ENCODE measurements around the gene NOTCH1.

NOTCH1 gene

GRCh38 chr9:136543830-136544547 lies 1.9 kb downstream of the NOTCH1 start:
- DNase-seq: no peak

GRCh38 chr9:136543280-136543679 lies 2.6 kb downstream of the NOTCH1 start:
- DNase-seq: no peak

DNA sequence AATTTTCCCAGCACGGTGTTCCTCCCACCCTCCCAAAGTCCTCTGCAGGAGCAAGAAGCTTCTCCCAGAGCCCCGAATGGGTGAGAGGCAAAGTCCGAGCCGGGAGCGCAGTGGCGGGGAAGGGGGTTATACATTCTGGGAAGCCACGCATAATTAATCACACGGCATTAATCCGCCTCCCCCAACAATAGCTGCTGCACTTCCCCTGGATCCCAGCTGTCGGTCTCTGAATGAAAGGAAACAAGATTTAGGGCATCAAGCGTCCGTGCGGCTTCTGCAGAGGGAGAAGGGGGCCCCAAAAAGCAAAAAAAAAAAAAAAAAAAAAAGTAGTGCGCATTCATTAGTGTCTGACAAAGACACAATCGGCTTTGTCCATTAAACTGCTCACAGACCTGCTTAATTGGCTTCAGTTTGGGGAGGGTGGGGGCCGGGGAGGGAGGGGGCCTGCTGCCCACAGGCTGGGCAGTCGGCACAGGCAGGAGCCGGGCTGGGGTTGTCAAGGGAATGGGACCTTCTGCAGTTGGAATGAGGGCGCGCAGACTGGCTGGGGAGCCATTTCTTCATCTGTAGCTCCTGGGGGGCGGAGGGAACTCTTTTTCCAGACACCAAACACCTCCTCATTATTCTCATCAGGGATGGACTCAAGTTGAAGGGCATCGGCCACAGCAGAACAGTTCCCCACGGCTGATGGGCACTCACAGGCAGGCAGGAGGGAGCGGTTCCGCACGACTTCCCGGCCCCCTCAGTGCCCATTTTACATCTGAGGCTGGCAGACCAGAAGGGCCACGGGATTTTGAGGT lies 3.4 kb downstream of the NOTCH1 start:
- DNase-seq: no peak

DNA sequence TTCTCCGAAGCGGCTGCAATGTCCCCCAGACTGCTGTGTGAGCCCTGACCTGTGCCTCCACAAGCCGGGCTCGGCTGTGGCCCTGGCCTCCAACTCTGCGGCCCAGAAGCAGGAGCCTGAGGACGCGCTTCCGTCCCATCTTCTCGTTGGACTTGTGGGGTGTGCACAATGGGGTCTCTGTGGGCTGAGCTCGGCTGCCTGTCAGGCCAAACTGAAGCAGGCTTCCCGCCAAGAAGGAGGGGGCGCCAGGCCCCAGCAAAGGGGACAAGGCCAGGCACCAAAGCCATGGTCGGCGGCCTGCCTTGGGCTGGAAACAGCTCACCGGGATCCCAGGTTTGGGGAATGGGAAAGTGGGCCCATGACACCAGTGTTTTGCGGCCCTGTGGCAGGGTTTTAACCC lies 4.1 kb downstream of the NOTCH1 start:
- DNase-seq: no peak

DNA sequence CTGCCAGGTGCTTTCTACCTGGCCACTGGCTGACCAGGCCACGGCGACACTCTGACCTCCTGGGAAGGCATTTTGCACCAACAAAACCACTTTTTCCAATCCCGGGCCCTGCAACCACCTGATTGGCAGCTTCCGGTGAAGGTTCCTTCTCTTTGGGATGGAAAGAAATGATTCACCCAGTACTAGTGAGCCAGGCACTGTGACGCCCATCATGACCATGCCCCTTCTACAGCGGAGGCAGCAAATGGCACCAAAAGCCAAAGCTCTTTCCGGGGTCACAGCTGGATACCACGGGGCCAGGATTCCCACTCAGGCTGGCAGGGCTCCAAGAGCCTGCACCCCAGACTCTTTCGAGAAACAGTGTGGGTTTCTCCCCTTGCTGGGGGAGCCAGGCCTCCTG lies 4.7 kb downstream of the NOTCH1 start:
- DNase-seq: no peak

DNA sequence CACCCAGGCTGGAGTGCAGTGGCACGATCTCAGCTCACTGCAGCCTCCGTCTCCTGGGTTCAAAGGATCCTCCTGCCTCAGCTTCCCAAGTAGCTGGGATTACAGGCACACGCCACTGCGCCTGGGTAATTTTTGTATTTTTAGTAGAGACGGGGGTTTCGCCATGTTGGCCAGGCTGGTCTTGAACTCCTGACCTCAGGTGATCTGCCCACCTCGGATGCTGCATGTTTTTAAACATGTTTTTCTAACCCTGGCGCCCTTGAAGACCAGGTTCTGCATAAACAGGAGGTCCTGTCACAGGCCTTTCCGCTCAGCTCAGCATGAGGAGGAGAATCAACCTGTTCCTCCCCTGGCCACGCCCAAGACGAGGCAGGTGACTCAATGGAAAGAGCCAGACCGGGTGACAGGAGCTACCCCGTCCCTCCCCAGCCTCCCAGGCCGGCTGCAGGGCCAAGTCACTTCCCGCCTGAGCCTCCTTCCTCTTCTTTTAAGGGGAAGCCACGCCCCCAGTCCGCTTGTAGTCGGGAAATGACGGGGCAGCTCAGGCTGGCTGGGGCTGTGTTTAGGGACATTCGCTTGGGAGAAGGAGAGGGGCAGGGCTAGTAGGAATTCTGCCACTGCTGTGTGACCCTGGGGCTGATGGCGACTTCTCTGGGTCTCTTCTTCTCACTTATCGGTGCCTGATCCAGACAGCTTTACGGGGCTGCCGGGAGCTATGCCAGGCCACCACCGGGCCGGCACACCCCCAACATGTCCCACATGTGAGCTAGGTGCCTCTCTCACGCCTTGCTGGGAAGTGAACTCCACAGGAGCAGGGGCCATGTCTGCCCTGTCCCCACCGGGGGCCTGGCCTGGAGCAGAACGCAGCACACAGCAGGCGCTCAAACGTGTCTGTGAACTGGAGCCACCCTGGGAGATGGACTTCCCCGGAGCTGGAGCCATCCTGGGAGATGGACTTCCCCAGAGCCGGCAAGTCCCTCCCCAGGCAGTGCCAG lies 6.1 kb downstream of the NOTCH1 start:
- DNase-seq: no peak

DNA sequence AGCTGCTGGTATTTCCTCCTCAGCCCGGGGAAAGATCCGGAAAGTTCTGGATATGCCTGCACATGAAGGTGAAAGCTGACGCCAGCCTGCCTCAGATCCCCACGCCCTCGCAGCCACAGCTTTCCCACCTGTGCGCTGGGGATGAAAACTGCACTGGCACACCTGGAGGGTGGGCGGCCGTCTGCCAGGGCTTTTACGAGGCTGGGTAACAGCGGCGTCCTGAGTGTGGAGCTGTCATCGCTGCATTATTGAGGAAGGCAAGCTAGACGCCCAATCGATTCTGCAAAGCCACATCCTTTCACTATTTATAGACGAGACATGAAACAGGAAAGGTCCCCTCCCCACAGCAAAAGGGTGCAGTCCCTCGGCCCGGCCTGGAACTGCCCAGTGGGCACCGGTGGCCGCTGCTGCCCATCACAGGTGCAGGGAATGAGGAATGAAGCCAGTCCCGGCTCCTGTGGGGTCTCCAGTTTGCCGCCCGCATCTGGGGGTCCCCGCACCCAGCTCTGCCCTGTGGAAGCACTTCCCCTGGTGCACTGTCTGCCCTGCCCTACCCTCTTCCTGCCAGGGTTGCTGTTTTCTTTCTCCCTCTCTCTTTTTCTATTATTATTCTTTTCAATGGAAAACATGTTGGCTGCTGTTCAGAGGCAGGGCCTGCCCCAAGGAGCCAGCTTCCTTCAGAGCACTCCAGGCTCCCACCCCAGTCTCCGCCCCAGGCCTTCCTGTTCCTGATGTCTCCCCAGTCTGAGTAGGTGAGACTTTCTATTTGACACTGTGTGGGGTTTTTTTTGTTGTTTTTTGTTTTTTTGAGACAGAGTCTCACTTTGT lies 7.0 kb downstream of the NOTCH1 start:
- no peak for DNase-seq

DNA sequence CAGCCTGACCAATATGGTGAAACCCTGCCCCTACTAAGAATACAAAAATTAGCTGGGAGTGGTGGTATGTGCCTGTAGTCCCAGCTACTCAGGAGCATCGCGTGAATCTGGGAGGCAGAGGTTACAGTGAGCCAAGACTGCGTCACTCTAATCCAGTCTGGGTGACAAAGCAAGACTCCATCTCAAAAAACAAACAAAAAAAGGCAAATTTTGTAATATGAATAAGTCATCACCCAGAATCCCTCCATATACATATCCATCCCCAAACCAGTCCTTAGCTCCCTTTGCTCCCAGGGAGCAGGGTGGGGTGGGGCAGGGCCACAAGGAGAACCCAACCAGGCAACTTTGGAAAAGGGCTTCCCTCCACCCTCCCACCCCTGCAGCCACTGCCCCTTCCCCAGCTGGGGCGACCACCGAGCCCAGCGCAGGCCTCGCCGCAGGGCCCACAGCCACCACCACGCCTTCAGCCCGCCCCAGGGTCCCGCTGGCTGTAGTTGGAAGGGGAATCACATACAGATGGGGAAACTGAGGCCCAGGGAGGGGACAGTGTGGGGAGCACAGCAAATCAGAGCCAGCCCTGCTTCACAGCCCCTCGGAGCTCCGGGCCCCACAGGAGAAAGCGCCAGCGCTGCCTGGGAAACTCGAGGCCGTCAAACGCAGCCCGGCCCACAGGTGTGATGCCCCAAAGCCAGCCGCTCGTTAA lies 7.8 kb downstream of the NOTCH1 start:
- no peak for DNase-seq

DNA sequence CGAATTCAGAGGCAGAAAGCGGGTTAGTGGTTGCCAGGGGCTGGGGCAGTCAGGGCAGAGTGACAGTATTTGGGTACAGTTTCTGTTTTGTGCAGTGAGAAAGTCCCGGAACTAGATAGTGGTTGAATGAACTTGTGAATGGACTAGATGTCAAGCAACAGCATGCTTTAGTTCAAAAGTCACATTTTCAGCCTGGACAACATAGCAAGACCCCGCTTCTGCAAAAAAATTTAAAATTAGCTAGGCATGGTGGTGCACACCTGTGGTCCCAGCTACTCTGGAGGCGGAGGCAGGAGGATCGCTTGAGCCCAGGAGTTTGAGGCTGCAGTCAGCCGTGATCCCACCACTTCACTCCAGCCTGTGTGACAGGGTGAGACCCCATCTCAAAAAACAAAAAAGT lies 8.4 kb downstream of the NOTCH1 start:
- DNase-seq: no peak

GRCh38 chr9:136536721-136537241 lies 9.1 kb downstream of the NOTCH1 start:
- DNase-seq: no peak

DNA sequence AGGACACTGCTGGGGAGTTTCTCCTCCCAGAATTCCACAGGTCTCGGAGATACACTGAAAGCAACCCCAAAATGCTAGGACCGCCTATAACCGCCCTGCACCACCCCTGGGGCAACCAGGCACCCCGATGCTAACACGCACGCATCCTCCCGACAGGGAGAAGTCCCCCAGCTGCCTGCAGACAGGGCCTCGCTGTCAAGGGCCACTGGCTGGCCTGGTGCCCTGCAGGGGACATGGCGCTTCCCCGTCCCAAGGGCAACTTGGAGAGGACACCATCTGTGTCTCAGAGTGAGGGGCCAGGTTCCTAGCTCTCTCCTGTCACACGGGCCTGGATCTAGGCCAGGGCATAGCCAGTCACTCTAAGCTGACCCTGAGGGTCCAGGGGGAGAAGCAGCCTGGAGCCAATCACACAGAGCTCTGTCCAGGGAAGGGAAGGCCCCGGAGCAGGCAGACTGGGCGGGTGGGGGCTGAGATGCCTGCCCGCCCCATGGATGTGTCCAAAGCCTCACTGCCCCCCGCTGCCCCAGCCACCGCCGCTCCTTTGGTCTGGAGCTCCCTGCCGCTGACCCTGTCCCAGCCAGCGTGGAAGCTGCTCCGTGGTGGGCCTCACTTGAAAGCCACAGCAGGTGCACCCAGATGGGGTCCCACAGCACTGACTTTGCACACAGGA lies 9.7 kb downstream of the NOTCH1 start:
- no peak for DNase-seq

DNA sequence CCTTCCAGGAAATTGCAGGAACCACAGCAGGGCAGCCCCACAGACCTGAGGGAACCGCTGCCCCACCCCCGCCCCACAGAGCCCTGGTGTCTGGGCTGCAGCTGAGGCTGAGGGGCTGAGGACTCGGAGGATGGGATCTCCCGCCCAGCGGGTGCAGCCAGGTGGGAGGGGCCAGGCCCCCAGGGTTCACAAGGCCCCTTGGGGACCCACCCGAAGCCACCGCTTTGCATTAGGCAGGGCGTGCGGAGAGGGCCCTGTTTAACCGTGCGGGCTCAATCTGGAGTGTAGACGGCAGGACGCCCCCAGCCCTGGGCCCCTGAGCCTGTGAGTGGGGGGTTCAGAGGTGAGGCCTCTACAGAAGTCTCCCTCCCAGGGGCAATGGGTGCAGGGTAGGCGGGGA lies 10.8 kb downstream of the NOTCH1 start:
- DNase-seq: no peak

- DNase-seq: no peak
These were observed 11.5 kb downstream of the NOTCH1 start for GRCh38 chr9:136534366-136534765.

GRCh38 chr9:136533775-136534157 lies 12.1 kb downstream of the NOTCH1 start:
- no peak for DNase-seq

- no peak for DNase-seq
These were observed 12.8 kb downstream of the NOTCH1 start for GRCh38 chr9:136532799-136533774.

GRCh38 chr9:136531904-136532798 lies 13.7 kb downstream of the NOTCH1 start:
- DNase-seq: no peak

GRCh38 chr9:136531186-136531903 lies 14.5 kb downstream of the NOTCH1 start:
- no peak for DNase-seq
